KBM-7 (cell line): ENCODE results near the gene TTF2.
"Not testable (repeated sequence)": the region's sequence is repeated elsewhere in the genome, so short reads cannot be mapped to it uniquely, and the experiment has no call there.

Experiments used
- DNase-seq: peaks from one replicate; pipeline ENCODE4 v3.0.0-alpha.2; 2015
- in situ Hi-C: fragments of 300-500 bp; cut with MboI; formaldehyde crosslinking; loops from 2 replicates; pipeline ENCODE4 v1.14.3; 2020; ENCODE audit warnings: low sequenced_read_pairs, low pct_unique_long_range_greater_than_20kb, mixed read lengths

The TTF2 gene

DNA sequence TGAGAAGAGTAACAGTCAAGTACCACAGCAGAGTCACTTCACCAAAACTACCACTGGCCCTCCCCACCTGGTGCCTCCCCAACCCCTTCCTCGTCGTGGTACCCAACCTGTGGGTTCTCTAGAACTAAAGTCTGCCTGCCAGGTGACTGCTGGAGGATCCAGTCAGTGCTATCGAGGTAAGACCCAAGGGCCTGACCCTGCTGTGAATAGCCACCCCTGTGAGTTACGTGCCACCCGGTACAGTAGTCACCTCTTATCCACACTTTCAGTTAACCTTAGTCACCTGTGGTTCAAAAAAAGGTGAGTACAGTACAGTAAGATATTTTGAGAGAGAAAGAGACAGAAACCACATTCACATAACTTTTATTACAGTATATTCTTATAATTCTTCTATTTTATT is 16.5 kb downstream of the TTF2 start:
- in situ Hi-C loops, result loop anchor here (25.0 kb wide), 1 partner anchor 211 kb away; no protein-coding TSS in a partner anchor
- no peak for DNase-seq

DNA sequence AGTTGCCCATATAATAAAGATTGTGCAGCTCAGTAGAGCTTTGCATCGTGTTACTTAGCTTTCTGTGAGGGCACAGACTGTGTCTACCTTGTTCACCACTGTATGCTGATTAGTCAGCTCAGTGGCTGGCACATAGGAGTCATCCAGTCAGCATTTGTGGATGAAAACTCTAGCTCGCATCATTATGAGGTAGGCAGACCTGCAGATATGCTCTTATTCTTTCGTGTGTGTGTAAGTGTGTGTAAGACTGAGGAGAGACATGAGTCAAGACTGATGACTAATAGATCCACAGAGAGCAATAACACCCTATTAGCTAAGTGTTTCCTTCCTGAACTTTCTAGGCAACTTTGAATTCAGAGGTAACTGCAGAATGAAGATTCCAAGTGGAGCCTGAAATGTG is 17.1 kb downstream of the TTF2 start:
- in situ Hi-C loops, result loop anchor here (25.0 kb wide), 1 partner anchor 210 kb away; no protein-coding TSS in a partner anchor
- DNase-seq, result no peak

DNA sequence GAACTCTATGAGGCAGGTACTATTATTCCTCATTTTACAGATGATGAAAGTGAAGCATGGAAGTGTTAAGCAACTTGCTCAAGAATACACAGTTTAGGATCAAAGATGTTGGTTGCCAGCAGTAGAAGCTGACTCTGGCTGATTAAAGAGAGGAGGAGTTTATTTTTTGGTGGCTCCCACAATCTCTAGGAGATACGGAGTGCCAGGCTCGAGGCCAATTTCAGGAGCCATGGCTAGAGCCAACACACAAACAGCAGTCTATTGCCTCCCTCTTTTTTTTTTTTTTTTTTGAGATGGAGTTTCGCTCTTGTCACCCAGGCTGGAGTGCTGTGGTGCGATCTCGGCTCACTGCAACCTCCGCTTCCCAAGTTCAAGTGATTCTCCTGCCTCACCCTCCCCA is 19.6 kb downstream of the TTF2 start:
- DNase-seq, result no peak
- in situ Hi-C loops, result loop anchor here (25.0 kb wide), 1 partner anchor 208 kb away; no protein-coding TSS in a partner anchor

DNA sequence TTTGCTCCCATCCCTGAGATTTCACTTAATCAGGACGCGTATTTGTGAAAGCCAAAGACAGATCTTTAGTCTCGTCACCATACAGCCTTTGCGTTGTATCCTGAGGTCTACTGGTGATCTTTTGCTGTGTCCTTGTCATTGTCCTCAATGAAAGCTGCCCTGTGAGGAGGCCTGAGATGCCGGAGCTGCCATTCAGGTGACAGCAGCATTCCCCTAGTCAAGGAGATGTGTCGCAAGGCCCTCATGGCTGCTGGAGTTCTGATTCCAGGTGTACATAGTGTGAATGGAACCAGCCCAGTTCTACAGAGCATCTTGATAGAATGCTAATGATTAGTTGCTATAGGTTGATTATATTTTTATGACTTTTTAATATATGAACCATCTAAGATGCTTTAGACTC is 24.1 kb downstream of the TTF2 start:
- in situ Hi-C loops, result loop anchor here (25.0 kb wide), 1 partner anchor 203 kb away; no protein-coding TSS in a partner anchor
- no peak for DNase-seq

DNA sequence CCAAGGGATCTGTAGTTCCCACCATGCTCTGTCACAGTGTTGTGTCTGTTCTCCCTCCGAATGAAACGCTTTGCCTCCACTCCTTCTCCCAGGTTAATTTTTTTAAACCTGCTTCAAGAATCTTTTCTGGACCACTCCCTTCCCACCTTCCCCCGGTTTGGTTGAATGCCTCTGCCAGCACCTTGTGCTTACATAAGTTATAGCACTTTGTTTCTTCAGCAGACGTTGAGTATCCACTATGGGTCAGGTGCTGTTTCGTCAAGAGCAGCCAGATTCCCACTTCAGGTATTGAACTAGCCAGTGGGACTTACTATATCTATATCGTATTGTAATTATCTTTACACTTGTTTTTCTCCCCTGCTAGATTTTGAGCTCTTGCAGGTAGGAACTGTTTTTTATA is 27.6 kb downstream of the TTF2 start:
- in situ Hi-C loops, result loop anchor here (25.0 kb wide), 1 partner anchor 200 kb away; no protein-coding TSS in a partner anchor
- no peak for DNase-seq

DNA sequence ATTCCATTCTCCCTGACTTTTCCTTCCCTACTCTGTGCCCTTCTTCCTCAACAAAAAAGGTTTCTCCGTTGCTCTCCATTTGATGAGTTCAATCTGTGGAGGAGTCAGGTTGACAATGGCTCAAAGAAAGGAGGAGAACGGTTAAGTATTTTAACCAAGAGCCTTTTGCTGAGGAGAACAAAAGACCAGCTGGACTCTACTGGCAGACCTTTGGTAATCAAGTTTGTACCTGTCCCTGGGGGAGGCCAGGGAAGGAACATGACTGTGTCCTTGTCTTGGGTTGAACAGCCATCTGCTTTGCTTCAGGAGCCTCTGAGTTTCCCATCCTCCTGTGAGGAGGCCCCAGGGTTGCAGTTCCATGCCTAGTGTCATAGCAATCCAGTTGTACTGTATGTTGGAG is 29.9 kb downstream of the TTF2 start:
- in situ Hi-C loops, result loop anchor here (25.0 kb wide), 1 partner anchor 197 kb away; no protein-coding TSS in a partner anchor

DNA sequence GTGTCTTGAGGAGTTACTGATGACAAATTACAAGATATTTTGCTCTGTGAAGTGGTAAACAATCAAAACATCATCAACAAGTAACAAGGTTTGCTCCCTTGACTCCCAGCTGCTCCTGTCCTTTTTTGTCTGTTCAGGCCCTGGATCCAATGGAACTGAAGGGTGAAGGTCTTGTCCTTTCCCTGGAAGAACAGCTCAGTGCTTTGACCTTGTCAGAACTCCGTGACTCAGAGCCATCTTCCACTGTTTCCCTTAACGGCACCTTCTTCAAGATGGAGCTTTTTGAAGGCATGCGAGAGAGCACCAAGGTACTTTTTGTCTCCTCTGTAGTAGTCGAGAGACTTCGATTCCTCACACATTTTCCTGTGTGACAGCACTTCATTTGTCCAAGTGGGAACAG is 32.5 kb downstream of the TTF2 start:
- no peak for DNase-seq
- in situ Hi-C loops, result loop anchor here (25.0 kb wide), 1 partner anchor 195 kb away; no protein-coding TSS in a partner anchor

More for the DNA sequence above, 29.9 kb downstream of the TTF2 start:
- no peak for DNase-seq

DNA sequence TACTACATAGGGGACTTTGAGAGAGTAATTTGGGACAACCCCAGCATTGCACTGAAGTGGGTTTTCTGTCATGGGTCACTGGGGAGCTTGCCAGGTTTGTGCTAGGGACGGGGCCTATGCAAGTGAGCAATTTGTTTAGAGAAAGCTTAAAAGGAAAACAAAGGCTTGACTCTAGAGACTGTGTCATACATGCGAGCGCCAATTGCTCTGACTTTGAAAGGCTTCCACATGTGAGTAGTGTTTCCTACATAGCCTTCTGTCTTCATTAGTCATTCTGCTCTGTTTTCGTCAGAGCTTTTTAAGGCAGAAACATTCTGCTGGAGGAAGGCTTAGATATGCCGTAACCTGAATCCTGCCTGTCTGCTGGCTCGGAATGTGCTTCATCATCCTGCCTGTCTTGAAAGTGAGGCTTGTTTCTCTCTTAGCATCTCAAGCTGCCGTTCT is 33.0 kb downstream of the TTF2 start:
- in situ Hi-C loops, result loop anchor here (25.0 kb wide), 1 partner anchor 194 kb away; no protein-coding TSS in a partner anchor
- DNase-seq, result no peak

DNA sequence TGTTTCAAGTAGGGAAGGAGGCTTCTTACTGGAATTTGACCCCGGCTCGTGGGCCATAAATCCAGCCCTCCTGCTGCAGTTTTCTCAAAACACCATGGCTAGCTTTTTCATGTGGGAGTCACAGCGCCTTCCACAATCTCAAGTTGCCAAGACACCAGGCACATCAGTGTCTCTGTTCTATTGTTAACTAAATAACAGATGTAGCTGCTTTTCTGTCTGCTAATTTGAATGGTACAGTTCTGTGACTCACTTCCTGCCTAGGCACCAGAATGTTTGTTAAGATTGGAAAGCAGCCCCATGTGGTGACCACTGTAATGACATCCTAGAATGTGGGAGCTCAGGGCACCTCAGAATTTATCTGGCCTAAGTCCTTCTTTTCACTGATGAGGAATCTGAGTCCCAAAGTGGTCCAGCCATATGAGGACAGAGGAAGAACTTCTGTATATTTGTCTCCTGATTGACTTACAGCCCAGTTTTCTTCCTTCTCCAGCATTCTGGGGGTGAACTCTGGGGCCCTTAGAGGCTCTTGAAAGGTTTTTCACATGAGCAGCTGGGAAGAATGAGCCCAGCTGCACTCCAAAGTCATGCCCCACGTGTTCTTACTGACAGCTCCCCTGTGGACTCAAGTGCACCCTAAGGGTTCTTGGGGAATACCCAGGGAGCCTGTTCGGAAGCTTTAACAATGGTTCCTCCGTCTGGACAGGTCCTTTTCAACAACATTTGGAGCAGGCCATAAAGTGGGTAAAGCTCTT is 33.9 kb downstream of the TTF2 start:
- peak; percentile 15 for DNase-seq
- in situ Hi-C loops, result loop anchor here (25.0 kb wide), 1 partner anchor 193 kb away; no protein-coding TSS in a partner anchor

DNA sequence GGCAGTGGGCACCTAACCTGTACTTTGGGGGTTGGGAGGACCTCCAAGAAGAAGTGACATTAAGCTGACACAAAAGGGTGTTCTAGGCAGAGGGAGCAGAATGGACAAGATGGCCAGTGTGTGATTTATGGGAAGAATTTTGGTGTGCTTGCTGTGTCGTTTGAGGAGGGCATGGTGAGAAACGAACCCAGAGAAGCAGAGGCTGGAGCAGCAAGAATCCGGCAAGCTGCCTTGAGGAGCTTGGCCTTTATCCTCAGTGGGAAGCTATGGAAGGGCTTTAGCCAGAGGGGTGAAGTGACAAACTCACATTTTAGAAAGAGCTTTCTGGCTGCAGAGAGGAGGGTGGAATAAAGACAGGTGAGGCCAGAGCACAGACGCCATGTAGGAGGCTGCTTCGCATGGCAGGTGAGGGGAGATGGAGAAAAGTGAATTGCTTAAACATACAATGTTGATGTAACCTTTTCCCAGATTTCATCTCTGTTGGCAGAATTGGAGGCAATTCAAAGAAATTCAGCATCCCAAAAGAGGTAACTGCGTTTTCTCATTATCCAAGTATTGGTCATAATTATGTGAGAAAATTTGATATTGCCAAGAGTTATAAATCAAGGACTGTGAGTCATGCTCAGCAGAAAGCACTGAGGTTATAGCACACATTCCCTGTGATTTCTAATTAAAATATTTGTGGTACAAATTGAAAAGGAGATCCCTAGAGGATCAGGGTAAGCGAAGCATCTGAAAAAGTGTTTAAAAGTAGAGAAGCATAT is 34.9 kb downstream of the TTF2 start:
- no peak for DNase-seq
- in situ Hi-C loops, result loop anchor here (25.0 kb wide), 1 partner anchor 192 kb away; no protein-coding TSS in a partner anchor

DNA sequence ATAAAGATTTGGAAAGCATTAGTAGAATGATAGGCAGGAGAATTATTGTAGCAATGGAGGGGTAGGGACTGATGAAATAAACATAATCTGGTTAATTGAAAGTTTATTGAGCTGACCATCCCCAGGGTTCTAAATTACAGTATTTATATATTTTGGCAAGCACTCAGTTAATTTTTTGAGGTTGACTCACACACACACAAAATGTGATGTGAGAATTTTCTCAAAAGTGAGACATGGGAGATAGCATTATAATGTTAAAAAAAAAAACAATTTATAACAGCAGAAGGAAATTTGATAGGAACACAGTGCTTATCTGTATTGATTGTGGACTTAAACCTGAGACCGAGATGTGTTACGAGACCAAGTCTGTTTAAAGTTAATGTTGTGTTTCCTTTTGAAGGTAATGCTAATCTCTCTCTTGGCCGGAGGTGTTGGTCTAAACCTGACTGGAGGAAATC is 36.9 kb downstream of the TTF2 start:
- no peak for DNase-seq
- in situ Hi-C loops, result loop anchor here (25.0 kb wide), 1 partner anchor 190 kb away; no protein-coding TSS in a partner anchor

DNA sequence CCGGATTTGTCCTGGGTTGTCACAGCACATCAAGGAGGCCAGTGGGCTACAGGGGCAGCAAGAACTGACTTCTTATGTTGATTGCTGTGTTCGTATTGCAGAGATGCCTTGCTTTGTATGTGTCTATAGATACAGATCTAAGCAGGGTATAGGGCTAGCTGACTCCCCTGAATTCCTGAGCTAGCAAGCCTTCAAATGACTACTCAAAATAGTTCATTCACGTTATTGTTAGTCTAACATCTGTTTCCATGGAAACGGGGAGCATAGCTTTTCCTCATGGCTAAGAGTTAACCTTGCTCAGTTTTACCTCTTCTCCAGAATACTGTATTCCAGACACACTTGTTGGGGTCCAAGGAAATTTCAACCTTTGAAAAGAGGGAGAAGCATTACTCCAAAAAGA is 37.3 kb downstream of the TTF2 start:
- in situ Hi-C loops, result loop anchor here (25.0 kb wide), 1 partner anchor 190 kb away; no protein-coding TSS in a partner anchor
- no peak for DNase-seq

DNA sequence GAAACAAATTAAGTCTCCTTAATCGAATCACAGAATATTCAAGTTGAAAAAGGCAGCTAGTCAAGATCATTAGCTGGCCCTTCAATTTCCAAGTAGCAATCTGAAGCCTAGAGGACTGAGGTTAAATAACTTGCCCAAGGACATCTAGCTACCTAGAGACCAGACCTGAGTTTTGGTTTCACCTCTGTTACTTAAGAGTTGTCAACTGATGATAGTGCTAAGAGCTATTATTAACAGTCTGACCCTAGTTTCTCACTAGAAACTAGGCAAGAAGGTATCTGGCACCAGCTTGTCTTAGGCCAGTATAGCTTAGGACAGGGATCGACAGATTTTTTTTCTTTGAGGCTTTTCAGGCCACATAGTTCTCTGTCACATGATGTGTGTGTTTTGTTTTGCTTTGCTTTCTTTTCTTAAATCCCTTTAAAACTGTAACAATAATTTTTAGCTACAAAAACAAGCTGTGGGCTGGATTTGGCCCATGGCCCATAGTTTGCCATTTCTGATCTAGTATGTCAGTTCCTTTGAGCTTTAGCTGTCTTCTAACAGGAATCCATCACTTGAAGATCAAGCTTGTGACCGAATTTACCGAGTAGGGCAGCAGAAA is 38.3 kb downstream of the TTF2 start:
- no peak for DNase-seq

DNA sequence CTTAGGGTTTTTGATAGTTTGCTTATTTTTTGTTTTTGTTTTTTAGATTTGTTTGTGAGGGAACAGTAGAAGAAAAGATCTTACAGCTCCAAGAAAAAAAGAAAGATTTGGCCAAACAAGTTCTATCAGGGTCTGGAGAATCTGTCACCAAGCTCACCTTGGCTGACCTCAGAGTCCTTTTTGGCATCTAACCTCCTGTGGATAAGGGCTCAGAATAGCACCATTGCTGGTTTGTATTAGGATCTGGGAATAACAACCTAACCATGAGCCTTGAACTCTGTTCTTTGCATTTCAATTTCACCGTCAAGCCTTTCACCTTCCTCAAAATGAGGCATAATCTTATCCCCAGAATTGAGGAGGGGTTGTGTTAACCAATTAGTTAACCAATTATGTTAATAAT is 41.2 kb downstream of the TTF2 start:
- in situ Hi-C loops, result no loop called here
- DNase-seq, result no peak

More for the DNA sequence above, 38.3 kb downstream of the TTF2 start:
- in situ Hi-C loops, result loop anchor here (25.0 kb wide), 1 partner anchor 189 kb away; no protein-coding TSS in a partner anchor

DNA sequence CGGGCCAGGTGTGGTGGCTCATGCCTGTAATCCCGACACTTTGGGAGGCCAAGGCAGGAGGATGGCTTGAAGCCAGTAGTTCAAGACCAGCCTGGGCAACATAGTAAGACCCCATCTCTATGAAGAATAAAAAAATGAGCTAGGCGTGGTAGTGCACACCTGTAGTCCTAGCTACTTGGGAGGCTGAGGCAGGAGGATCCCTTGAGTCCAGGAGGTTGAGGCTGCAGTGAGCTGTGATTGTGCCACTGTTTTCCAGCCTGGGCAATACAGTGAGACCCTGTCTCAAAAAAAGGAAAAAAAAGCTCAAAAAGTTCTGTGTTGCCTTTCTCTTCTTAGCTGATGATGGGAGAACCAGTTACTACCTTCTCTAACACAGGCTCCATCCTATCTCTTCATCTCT is 41.7 kb downstream of the TTF2 start:
- in situ Hi-C loops, DNase-seq: not testable (repeated sequence)

DNA sequence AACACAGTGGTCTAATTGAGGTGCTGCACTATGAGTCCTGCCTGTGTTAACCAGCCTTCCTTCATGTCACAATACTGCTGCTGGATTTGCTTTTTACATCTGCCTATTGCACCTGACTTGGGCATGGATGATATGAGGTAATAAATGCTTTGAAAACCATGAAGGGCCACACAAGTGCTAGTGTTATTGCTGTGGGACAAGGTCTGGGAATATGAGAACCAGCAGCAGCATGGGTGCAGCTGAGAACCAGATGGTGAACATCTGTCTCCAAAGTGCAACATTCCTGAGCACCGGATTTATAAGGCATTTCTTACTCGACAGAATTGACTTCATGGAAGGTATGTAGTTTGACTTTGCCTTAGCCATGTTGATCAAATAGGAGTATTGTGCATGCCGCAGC is 44.9 kb downstream of the TTF2 start:
- DNase-seq, result no peak
- in situ Hi-C loops, result no loop called here

DNA sequence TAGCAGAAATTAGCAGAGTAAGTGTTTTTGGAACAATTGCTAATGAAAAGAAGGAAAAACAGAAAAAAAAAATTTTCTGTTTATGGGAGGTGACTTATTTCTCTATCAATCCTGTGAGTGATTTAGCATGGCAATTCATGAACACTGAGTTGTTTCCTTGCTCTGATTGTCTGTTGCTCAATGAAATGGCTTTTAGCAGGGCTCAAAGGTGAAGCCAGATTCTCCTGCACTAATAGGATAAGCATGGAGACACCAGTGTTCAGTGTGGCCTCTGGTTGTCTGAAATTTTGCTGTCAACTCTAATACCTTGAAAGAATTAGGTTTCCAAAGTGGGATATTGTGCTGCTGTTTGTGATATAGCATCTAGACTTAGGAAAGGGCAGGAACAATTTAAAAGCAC is 45.6 kb downstream of the TTF2 start:
- in situ Hi-C loops, result no loop called here
- no peak for DNase-seq

DNA sequence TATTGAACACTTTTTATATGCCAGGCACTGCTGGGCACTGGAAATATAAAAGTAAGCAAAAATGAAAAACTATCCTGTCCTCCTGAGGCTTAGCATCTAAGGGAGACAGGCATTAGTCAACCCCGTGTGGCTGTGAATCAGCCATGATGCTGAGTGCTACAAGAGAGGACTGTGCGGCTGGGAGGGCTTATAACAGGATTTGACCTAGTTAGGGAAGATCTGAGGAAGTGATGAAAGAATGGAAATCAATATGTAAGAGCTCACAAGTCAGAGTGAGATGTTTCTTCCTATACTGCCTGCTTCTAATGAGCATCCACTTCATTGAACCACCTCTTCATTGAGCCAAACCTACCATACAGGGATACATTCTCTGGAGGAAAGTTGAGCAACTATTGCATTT is 46.4 kb downstream of the TTF2 start:
- in situ Hi-C loops, result no loop called here
- no peak for DNase-seq

DNA sequence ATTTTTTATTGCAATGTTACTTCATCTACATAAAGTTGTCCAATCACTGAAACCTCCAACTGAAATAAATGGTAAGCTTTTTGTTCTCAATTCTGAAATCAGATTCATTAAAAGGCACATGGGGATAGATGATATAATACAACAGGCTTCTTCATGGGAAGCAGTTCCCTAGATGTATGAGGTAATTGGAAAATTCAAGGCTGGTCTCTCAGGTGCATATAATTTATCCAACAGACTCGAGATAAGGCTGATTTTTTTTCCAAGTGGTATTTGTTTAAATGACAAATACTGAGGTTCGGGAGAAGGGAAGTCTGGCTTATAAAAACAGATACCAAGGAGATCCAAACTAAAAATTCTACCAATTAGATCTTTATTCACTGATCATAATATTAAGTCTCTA is 47.2 kb downstream of the TTF2 start:
- in situ Hi-C loops, result no loop called here

More for the DNA sequence above, 47.2 kb downstream of the TTF2 start:
- DNase-seq, result no peak
